K562 (cell line): ENCODE results near the gene STPG2. TPM values are rescaled to one million over a fixed set of nuclear protein-coding genes. Genes with fewer than 3 reads are reported as not detected.

Source experiments
- ATAC-seq: fragments of 200-7000 bp; cut with Tn5 transposase; 3 replicates; pipeline ENCODE4 v1.9.1; 2020; ENCODE audit warnings: moderate library complexity
- BruUV-seq: library from RNA; stranded (reverse); fragments of 400-500 nt; replicated peaks from 2 replicates; lab custom pipeline; 2021; lab: Mats Ljungman, UMichigan
- CTCF ChIA-PET: fragments of 300-600 bp; formaldehyde crosslinking; extraction: SDS; loops from one replicate; lab custom pipeline; 2021; ENCODE audit warnings: low intra/inter-chr PET ratio; lab: Yijun Ruan, JAX
- POLR2A ChIA-PET: fragments of 300-600, 350-650 bp; sonication (Branson Sonifier 250); formaldehyde crosslinking; extraction: SDS; loops from one replicate; lab custom pipeline; 2021; ENCODE audit warnings: antibody characterized with exemption, inconsistent platforms; lab: Yijun Ruan, JAX
- DNase-seq, 4 experiments: peaks; one replicate each; pipeline versions ENCODE4 v3.0.0 to v3.0.0-alpha.2; 2011 to 2018; ENCODE audit warnings: low spot score in 3 of 4, mixed read lengths in 3 of 4; ENCODE audit errors: extremely low read depth in 1 of 4
- FAIRE-seq: peaks from 2 replicates; lab custom pipeline; 2011; peaks lifted over from hg19 to GRCh38; lab: Jason Lieb, UNC
- H2AFZ ChIP-seq: 2 replicates; pipeline ENCODE4 v1.6.0; 2011; ENCODE audit warnings: low read depth, low read length, control low read depth, inconsistent platforms
- H3K27ac ChIP-seq: fragments of 200-600 bp; 3 replicates; pipeline ENCODE4 v1.8.0; 2011; ENCODE audit warnings: low read depth, mild to moderate bottlenecking, control low read depth, inconsistent platforms, low read length, moderate library complexity, mixed read lengths; ENCODE audit errors: extremely low read depth
- H3K27me3 ChIP-seq, 2 experiments: fragments of 300-600 bp in 1 of 2; 2 replicates in 1 of 2; 3 replicates in 1 of 2; pipeline versions ENCODE4 v1.6.0 to v1.8.0; 2011; ENCODE audit warnings: inconsistent platforms in 2 of 2, low read length in 2 of 2, mild to moderate bottlenecking in 1 of 2, mixed read lengths in 1 of 2, moderate library complexity in 1 of 2; ENCODE audit not compliant: control insufficient read depth in 2 of 2, insufficient read depth in 2 of 2
- H3K36me3 ChIP-seq: fragments of 300-600 bp; 3 replicates; pipeline ENCODE4 v1.8.0; 2011; ENCODE audit warnings: mild to moderate bottlenecking, low read length, inconsistent platforms; ENCODE audit not compliant: control insufficient read depth, insufficient read depth
- H3K4me1 ChIP-seq, 2 experiments: fragments of 200-600 bp in 1 of 2; replicated peaks in 1 of 2; 2 replicates in 1 of 2; 3 replicates in 1 of 2; pipeline versions ENCODE4 v1.5.1 to v1.8.0; 2011; ENCODE audit warnings: inconsistent platforms in 2 of 2, low read length in 2 of 2, mild to moderate bottlenecking in 1 of 2, mixed read lengths in 1 of 2, moderate library complexity in 1 of 2; ENCODE audit not compliant: control insufficient read depth in 2 of 2, insufficient read depth in 2 of 2
- H3K4me2 ChIP-seq: 2 replicates; pipeline ENCODE4 v1.6.1; 2011; ENCODE audit warnings: low read length, control low read depth, inconsistent platforms, mixed read lengths; ENCODE audit not compliant: insufficient read depth
- H3K4me3 ChIP-seq: fragments of 200-600 bp; sonication (generic), shearing (Covaris generic); 2 replicates; pipeline ENCODE4 v1.5.1; 2016; ENCODE audit warnings: control low read depth, inconsistent platforms
- H3K79me2 ChIP-seq: fragments of 200-600 bp; 3 replicates; pipeline ENCODE4 v1.8.0; 2011; ENCODE audit warnings: low read length, inconsistent platforms; ENCODE audit not compliant: control insufficient read depth, insufficient read depth
- H3K9ac ChIP-seq, 2 experiments: 2 replicates each; pipeline versions ENCODE4 v1.6.0 to v1.6.1; 2011; ENCODE audit warnings: low read depth in 2 of 2, low read length in 2 of 2, control low read depth in 1 of 2, inconsistent platforms in 1 of 2, mild to moderate bottlenecking in 1 of 2, mixed read lengths in 1 of 2; ENCODE audit not compliant: insufficient read depth in 1 of 2
- H3K9me1 ChIP-seq: one replicate; pipeline ENCODE4 v1.6.0; 2011; ENCODE audit warnings: inconsistent platforms, mild to moderate bottlenecking, low read length, moderate library complexity; ENCODE audit not compliant: control insufficient read depth, insufficient read depth
- H3K9me3 ChIP-seq: replicated peaks from 2 replicates; pipeline ENCODE4 v1.5.1; 2011; ENCODE audit warnings: low read depth, low read length, inconsistent platforms; ENCODE audit not compliant: control insufficient read depth, insufficient read depth
- H4K20me1 ChIP-seq: replicated peaks from 2 replicates; pipeline ENCODE4 v1.6.1; 2011; ENCODE audit warnings: low read length, inconsistent platforms, mixed read lengths; ENCODE audit not compliant: control insufficient read depth, insufficient read depth
- EZH2 ChIP-seq: IDR thresholded peaks from 2 replicates; pipeline ENCODE4 v1.6.1; 2012; ENCODE audit warnings: low read depth, mild to moderate bottlenecking, inconsistent platforms, low read length, borderline replicate concordance
- FOSL1 ChIP-seq: fragments of 200-800 bp; sonication (Bioruptor generic); conservative IDR thresholded peaks from 2 replicates; pipeline ENCODE4 v1.6.1; 2016; ENCODE audit warnings: missing genetic modification characterization, missing compliant biosample characterization
- FOXP4 ChIP-seq: sonication (generic); formaldehyde crosslinking; IDR thresholded peaks from 2 replicates; pipeline ENCODE4 v1.8.0; 2022; ENCODE audit warnings: mild to moderate bottlenecking, missing genetic modification reagents, borderline replicate concordance
- HOXB6 ChIP-seq: fragments of 250-450 bp; sonication (Bioruptor Pico); IDR thresholded peaks from 2 replicates; pipeline ENCODE4 v1.5.1; 2022; ENCODE audit warnings: mild to moderate bottlenecking, borderline replicate concordance
- IRF2 ChIP-seq: sonication (generic); formaldehyde crosslinking; IDR thresholded peaks from 2 replicates; pipeline ENCODE4 v1.8.1; 2022; ENCODE audit warnings: mild to moderate bottlenecking, missing genetic modification reagents
- JUNB ChIP-seq: fragments of 450-650 bp; formaldehyde crosslinking; conservative IDR thresholded peaks from 2 replicates; pipeline ENCODE4 v1.4.0; 2020; ENCODE audit warnings: mild to moderate bottlenecking
- SAP30 ChIP-seq: fragments of 200-600 bp; sonication (generic); IDR thresholded peaks from 2 replicates; pipeline ENCODE4 v1.6.1; 2012; ENCODE audit warnings: borderline replicate concordance, low read depth, mild to moderate bottlenecking, moderate library complexity, low read length, control low read depth, inconsistent platforms; ENCODE audit not compliant: insufficient read depth, poor library complexity, severe bottlenecking
- ZNF121 ChIP-seq: sonication (generic); formaldehyde crosslinking; conservative IDR thresholded peaks from 2 replicates; pipeline ENCODE4 v1.8.0; 2022; ENCODE audit warnings: missing genetic modification reagents
- ZNF324 ChIP-seq: fragments of 250-450 bp; sonication (Bioruptor Pico); IDR thresholded peaks from 2 replicates; pipeline ENCODE4 v1.4.0; 2020; ENCODE audit warnings: mild to moderate bottlenecking
- WGBS: fragments of 100-300 bp; shearing (Covaris generic); methylation state at CpG from one replicate; pipeline ENCODE4 v1.1.6; 2016; ENCODE audit warnings: low coverage, mixed read lengths; ENCODE audit not compliant: insufficient coverage; ENCODE audit errors: missing lambda C conversion rate; 5-methylcytosine and 5-hydroxymethylcytosine counted together
- in situ Hi-C: fragments of 300-500 bp; cut with MboI; formaldehyde crosslinking; loops from 4 replicates; pipeline ENCODE4 v1.15.0; 2018; ENCODE audit warnings: inconsistent platforms, mixed read lengths
- intact Hi-C: fragments of 100-400 bp; cut with micrococcal nuclease; formaldehyde crosslinking; loops from 2 replicates; pipeline ENCODE4 v1.14.2; 2022
- polyA plus RNA-seq, 8 experiments: library from polyadenylated mRNA; depleted of rRNA in 4 of 8; stranded (reverse) in 5 of 8; unstranded in 3 of 8; fragments of >200 nt; fragmentation: Nextera tagmentation in 2 of 8; fragmentation: Illumina TruSeq in 1 of 8; extraction: Ambion mirVana in 2 of 8; extraction: Trizol in 1 of 8; gene quantifications; 2 replicates each; pipeline versions ENCODE4 v1.2.1 to v1.2.3, GENCODE V29; 2011 to 2014; ENCODE audit warnings: inconsistent platforms in 1 of 8, missing spikeins in 1 of 8
- total RNA-seq, 7 experiments: library from RNA; depleted of rRNA in 6 of 7; stranded (reverse); fragments of >200 nt in 6 of 7; fragmentation: Illumina TruSeq in 2 of 7; extraction: Trizol in 2 of 7; gene quantifications; 2 replicates each; pipeline versions ENCODE4 v1.2.1 to v1.2.3, GENCODE V29; 2011 to 2021; ENCODE audit warnings: low replicate concordance in 1 of 7

The STPG2 gene
- total and polyA plus RNA-seq, 9 of the 15 experiments (the other 6 are each of a cell fraction or from before 2014, with no cell fraction given) = not detected

GRCh38 chr4:97828646-97829045 lies 314.6 kb downstream of the STPG2 start:
- in situ Hi-C loops = no loop called here
- no peaks in the 10 kb centered on the region for H3K27me3 ChIP-seq
- FAIRE-seq (no peak), ATAC-seq (no peak), DNase-seq (no peak)
- WGBS = 2% methylated on average over 7 of the region's 7 CpGs
- BruUV-seq = no TSS peak
- H4K20me1 ChIP-seq = no peaks in the 10 kb centered on the region
- H3K9me1 ChIP-seq = no peaks in the 10 kb centered on the region
- TF ChIP-seq SAP30 (no peak), FOSL1 (no peak), EZH2 (no peak), HOXB6 (no peak), FOXP4 (CRISPR knock-in tag) (no peak), IRF2 (CRISPR knock-in tag) (no peak), JUNB (no peak), ZNF324 (no peak), ZNF121 (CRISPR knock-in tag) (no peak)
- no peaks in the 10 kb centered on the region for H3K9me3 ChIP-seq
- ChIA-PET CTCF (no interaction called here), POLR2A (no interaction called here)
- H3K4me2 ChIP-seq = no peak overlapping the region
- no peak overlapping the region for H2AFZ ChIP-seq
- intact Hi-C loops = no loop called here
- no peak overlapping the region for H3K27ac ChIP-seq
- no peaks in the 10 kb centered on the region for H3K36me3 ChIP-seq
- H3K4me3 ChIP-seq = no peak overlapping the region
- H3K79me2 ChIP-seq = no peaks in the 10 kb centered on the region
- no peaks in the 10 kb centered on the region for H3K4me1 ChIP-seq
- no peak overlapping the region for H3K9ac ChIP-seq
